Mesothelial cell of epicardium (in vitro differentiated cells): ENCODE measurements around the gene TRPV3. TPM values are rescaled to one million over a fixed set of nuclear protein-coding genes. Genes with fewer than 3 reads are reported as not detected.

Experiments used
- DNase-seq, 2 experiments: peaks; one replicate each; pipeline ENCODE4 v3.0.0; 2021; ENCODE audit warnings: low spot score in 2 of 2; ENCODE audit not compliant: unreplicated experiment in 2 of 2
- H3K27ac Mint-ChIP-seq: 2 replicates; pipeline ENCODE4 v1.8.0; 2021; ENCODE audit warnings: mixed read lengths
- H3K27me3 Mint-ChIP-seq: 2 replicates; pipeline ENCODE4 v1.8.0; 2021; ENCODE audit warnings: low read depth, mixed read lengths
- H3K36me3 Mint-ChIP-seq: 2 replicates; pipeline ENCODE4 v1.8.0; 2021; ENCODE audit warnings: mixed read lengths
- H3K4me1 Mint-ChIP-seq: 2 replicates; pipeline ENCODE4 v1.8.0; 2021; ENCODE audit warnings: mixed read lengths
- H3K4me3 Mint-ChIP-seq: 2 replicates; pipeline ENCODE4 v1.8.0; 2021; ENCODE audit warnings: mild to moderate bottlenecking, moderate library complexity, mixed read lengths
- H3K9me3 Mint-ChIP-seq: 2 replicates; pipeline ENCODE4 v1.8.0; 2021; ENCODE audit warnings: mixed read lengths
- total RNA-seq: library from RNA; stranded (reverse); gene quantifications from 3 replicates; pipeline ENCODE4 v1.2.1, GENCODE V29; 2021
- TF ChIP-seq, protein P1 (sequence below): fragments of 200-600 bp; sonication (generic); IDR thresholded peaks from one replicate; pipeline ENCODE4 v1.5.0; 2021; ENCODE audit warnings: antibody characterized with exemption; ENCODE audit not compliant: unreplicated experiment

The TRPV3 gene
- total RNA-seq, 1 donor from 2014 or later = 3.6 TPM

DNA sequence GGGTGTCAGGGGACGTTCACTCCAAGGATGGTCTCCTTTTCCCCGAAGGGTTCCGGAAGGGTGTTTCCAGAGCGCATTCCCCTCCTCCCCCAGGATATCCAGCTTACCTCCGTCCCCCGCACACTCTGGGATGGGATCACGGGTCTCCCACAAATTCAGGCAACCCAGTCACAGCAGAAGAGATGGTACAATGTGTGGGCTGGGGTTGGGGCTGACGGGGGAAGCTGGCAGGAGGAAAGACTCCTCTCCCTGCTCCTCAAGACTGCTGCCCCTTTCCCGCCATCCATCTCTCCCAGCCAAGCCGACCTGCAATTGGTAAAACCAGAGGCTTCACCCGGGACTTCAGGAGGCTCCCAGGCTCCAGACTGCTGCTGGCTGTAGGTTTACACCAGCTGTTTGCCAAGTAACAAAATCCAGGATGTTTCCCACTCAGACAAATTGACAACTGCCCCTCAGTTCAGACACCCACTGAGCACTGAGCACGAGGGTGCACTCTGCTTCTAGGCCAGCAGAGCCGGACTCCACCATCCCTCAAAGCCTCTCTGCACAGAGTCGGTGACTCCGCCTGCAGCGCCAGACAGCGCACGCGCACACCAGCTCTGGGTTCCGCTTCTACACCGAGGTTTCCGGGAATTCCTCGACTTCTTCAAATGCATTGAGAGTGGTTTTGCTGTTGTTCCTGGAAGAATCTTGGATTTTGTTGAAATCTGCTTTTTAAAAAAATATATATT, 44.1 kb downstream of the TRPV3 start:
- Mint-ChIP-seq H3K27me3 (peaks cover 2% of the 10 kb centered on the region), H3K27ac (no peak overlapping the region), H3K4me1 (peaks cover 8% of the 10 kb centered on the region), H3K36me3 (peaks cover 2% of the 10 kb centered on the region), H3K4me3 (no peak overlapping the region), H3K9me3 (peaks cover 12% of the 10 kb centered on the region)
- TF ChIP-seq, protein P1, sequence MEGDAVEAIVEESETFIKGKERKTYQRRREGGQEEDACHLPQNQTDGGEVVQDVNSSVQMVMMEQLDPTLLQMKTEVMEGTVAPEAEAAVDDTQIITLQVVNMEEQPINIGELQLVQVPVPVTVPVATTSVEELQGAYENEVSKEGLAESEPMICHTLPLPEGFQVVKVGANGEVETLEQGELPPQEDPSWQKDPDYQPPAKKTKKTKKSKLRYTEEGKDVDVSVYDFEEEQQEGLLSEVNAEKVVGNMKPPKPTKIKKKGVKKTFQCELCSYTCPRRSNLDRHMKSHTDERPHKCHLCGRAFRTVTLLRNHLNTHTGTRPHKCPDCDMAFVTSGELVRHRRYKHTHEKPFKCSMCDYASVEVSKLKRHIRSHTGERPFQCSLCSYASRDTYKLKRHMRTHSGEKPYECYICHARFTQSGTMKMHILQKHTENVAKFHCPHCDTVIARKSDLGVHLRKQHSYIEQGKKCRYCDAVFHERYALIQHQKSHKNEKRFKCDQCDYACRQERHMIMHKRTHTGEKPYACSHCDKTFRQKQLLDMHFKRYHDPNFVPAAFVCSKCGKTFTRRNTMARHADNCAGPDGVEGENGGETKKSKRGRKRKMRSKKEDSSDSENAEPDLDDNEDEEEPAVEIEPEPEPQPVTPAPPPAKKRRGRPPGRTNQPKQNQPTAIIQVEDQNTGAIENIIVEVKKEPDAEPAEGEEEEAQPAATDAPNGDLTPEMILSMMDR = no peak
- DNase-seq = no peak

DNA sequence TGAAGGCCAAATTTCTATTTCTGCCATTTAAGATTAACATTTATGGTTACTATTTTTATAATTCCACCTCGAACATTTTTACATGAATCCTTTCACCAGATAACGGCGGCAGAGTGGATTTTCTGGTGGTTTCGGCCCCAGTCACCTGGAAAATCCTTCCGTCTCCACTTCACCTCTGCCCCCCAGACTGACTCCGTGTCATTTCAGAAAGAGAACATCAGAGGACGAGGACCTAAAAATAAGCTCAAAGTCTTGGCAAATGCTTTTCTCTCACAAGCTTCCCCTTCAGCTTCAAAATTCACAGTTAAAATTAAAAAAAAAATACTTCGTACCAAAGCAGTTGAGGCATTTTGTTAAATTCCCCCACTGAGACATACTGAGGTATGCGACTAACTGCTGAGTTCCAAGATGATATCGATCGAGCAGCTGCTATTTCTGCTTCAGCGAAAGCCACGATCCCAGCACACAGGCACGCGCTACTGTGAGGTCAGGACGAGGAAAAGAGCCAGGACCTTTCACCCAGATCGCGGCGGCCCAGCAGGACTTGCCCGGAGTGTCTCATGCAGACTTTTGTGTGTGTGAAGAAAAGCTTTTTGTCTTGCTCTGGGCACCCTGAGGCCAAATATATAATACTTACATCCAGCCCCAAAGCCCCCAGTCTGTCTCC, 45.0 kb downstream of the TRPV3 start:
- H3K36me3 Mint-ChIP-seq = no peaks in the 10 kb centered on the region
- H3K4me1 Mint-ChIP-seq = peaks cover 8% of the 10 kb centered on the region
- H3K4me3 Mint-ChIP-seq = no peak overlapping the region
- no peak for DNase-seq
- H3K9me3 Mint-ChIP-seq = peaks cover 8% of the 10 kb centered on the region
- H3K27ac Mint-ChIP-seq = no peak overlapping the region
- H3K27me3 Mint-ChIP-seq = peaks cover 2% of the 10 kb centered on the region
- TF ChIP-seq, protein P1 = no peak

DNA sequence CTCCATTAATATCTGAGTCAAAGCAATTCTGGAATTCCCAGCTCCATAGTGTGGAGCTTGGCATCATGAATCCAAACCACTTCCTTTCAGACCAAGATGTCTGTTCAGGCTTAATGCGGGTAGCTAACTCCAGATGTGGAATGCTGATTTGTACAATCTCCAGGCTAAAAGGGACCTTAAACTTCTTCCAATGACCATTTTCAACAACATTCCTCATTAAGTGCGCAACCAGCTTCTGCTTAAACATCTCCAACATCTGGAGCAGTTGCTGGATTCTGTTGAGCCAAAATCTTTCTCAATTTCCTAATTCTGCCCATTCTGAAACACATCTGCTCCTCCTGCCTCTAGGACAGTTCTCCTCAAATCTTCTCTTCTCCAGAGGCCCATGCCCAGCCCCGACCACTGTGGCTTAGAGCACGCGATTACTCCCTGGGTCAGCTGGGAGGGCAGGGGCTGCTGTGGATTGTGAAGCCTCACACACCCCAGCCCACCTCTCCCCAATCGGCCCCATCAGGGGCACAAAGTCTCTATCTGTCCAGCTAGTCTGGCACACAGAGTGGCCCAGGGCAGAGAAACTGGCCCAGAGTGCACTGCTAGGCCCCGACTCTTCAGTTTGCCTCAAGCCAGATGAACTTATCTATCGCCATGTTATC, 45.6 kb downstream of the TRPV3 start:
- peaks cover 2% of the 10 kb centered on the region for H3K27me3 Mint-ChIP-seq
- TF ChIP-seq, protein P1 = no peak
- no peak overlapping the region for H3K27ac Mint-ChIP-seq
- H3K36me3 Mint-ChIP-seq = no peaks in the 10 kb centered on the region
- peaks cover 8% of the 10 kb centered on the region for H3K4me1 Mint-ChIP-seq
- no peak for DNase-seq
- H3K9me3 Mint-ChIP-seq = peaks cover 8% of the 10 kb centered on the region
- no peak overlapping the region for H3K4me3 Mint-ChIP-seq

DNA sequence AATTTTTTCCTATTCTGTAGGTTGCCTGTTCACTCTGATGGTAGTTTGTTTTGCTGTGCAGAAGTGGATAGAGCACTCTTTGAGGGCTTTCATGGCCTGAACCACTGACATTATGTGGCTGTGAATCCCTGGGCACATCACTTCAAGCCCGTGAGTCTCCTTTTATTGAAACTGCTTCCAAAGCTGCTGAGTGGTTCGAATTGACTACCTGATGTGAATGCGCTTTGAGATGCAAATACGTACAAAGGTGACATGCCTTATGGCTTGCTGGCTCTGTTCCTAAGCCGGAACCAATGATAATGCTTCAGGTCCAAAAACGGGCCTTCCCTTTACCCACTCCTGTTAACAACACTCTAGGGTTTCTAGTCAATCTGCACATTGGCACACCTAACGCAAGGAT, 47.5 kb downstream of the TRPV3 start:
- no peak overlapping the region for H3K4me3 Mint-ChIP-seq
- H3K27me3 Mint-ChIP-seq = peaks cover 2% of the 10 kb centered on the region
- no peak overlapping the region for H3K27ac Mint-ChIP-seq
- H3K36me3 Mint-ChIP-seq = no peaks in the 10 kb centered on the region
- H3K9me3 Mint-ChIP-seq = peaks cover 8% of the 10 kb centered on the region
- TF ChIP-seq, protein P1 = no peak
- H3K4me1 Mint-ChIP-seq = peaks cover 8% of the 10 kb centered on the region
- no peak for DNase-seq

DNA sequence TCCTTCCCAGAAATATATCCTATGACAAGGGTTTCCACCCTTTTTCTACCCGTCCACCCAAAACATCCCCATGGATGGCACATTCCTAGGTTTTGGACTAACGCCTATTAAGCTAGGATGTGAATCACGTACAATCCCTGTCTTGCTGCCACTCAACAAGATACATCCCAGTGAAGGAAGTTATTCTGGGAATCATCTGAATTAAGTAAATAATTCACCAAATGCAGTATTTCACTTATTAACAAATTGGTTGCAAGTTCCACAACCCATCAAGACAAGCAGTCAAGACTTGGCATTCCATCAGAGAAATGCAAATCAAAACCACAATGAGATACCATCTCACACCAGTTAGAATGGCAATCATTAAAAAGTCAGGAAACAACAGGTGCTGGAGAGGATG, 49.7 kb downstream of the TRPV3 start:
- Mint-ChIP-seq H3K4me1 (peaks cover 5% of the 10 kb centered on the region), H3K36me3 (no peaks in the 10 kb centered on the region), H3K4me3 (no peak overlapping the region), H3K9me3 (peaks cover 8% of the 10 kb centered on the region), H3K27ac (no peak overlapping the region), H3K27me3 (peaks cover 3% of the 10 kb centered on the region)
- DNase-seq = no peak
- TF ChIP-seq, protein P1 = no peak
